Skin of body (tissue), 2 donors: ENCODE results near the gene APLP2. TPM values are rescaled to one million over a fixed set of nuclear protein-coding genes. Genes with fewer than 3 reads are reported as not detected.
A peak's percentile ranks its signal among the peaks of the same experiment; 100 is the strongest.

Experiments used
- DNase-seq: peaks from one replicate; lab custom pipeline; 2025; lab: John Stamatoyannopoulos, UW
- total RNA-seq: library from RNA; depleted of rRNA; stranded (reverse); fragments of >200 nt; gene quantifications from one replicate; pipeline ENCODE4 v1.2.3, GENCODE V29; 2014

Gene APLP2
- total RNA-seq, 1 donor from 2014 or later: 186 TPM

- DNase-seq: no peak
Observed at GRCh38 chr11:130118165-130118564, 48.5 kb downstream of the APLP2 start.

GRCh38 chr11:130118636-130119387 is 49.1 kb downstream of the APLP2 start:
- no peak for DNase-seq

GRCh38 chr11:130120045-130120444 is 50.4 kb downstream of the APLP2 start:
- DNase-seq: no peak

GRCh38 chr11:130121445-130121978 is 51.8 kb downstream of the APLP2 start:
- DNase-seq: no peak

- no peak for DNase-seq
Observed at GRCh38 chr11:130122141-130122575, 52.5 kb downstream of the APLP2 start.

GRCh38 chr11:130123414-130124040 is 53.8 kb downstream of the APLP2 start:
- DNase-seq: no peak

GRCh38 chr11:130124096-130124495 is 54.4 kb downstream of the APLP2 start:
- no peak for DNase-seq

- no peak for DNase-seq
Observed at GRCh38 chr11:130125638-130126037, 55.9 kb downstream of the APLP2 start.

- DNase-seq: no peak
Observed at GRCh38 chr11:130126516-130126915, 56.8 kb downstream of the APLP2 start.

GRCh38 chr11:130127509-130127908 is 57.8 kb downstream of the APLP2 start:
- no peak for DNase-seq

GRCh38 chr11:130128626-130129025 is 58.9 kb downstream of the APLP2 start:
- no peak for DNase-seq

GRCh38 chr11:130129922-130130321 is 60.2 kb downstream of the APLP2 start:
- no peak for DNase-seq

- DNase-seq: peak; percentile 48
Observed at GRCh38 chr11:130131961-130132850, 62.5 kb downstream of the APLP2 start.

- no peak for DNase-seq
Observed at GRCh38 chr11:130133716-130134115, 64.0 kb downstream of the APLP2 start.

GRCh38 chr11:130136107-130136506 is 66.4 kb downstream of the APLP2 start:
- DNase-seq: no peak

- DNase-seq: no peak
Observed at GRCh38 chr11:130137999-130138398, 68.3 kb downstream of the APLP2 start.

GRCh38 chr11:130139401-130139800 is 69.7 kb downstream of the APLP2 start:
- no peak for DNase-seq

- no peak for DNase-seq
Observed at GRCh38 chr11:130141561-130142341, 72.1 kb downstream of the APLP2 start.

GRCh38 chr11:130144141-130144540 is 74.4 kb downstream of the APLP2 start:
- DNase-seq: no peak

- DNase-seq: no peak
Observed at GRCh38 chr11:130144861-130145281, 75.2 kb downstream of the APLP2 start.

- DNase-seq: no peak
Observed at GRCh38 chr11:130145311-130145812, 75.7 kb downstream of the APLP2 start.
